Right lung (tissue), 5 donors: Measurements from ENCODE around the gene CCDC197. TPM values are rescaled to one million over a fixed set of nuclear protein-coding genes. Genes with fewer than 3 reads are reported as not detected.

ENCODE experiments used
- DNase-seq, 2 donors: peaks; one replicate each; pipeline ENCODE4 v3.0.0-alpha.2; 2013
- polyA plus RNA-seq, 5 donors: library from polyadenylated mRNA; unstranded; fragments of 120-200 nt; gene quantifications; one replicate each; pipeline versions ENCODE4 v1.2.1 to v1.2.3, GENCODE V29; 2013; ENCODE audit warnings: inconsistent platforms in 1 of 5, low replicate concordance in 1 of 5; ENCODE audit not compliant: insufficient read length in 5 of 5, insufficient read depth in 1 of 5

CCDC197 gene
- polyA plus RNA-seq, 5 donors = not detected

GRCh38 chr14:94042433-94043091, 45.5 kb downstream of the CCDC197 start:
- no peak for DNase-seq

GRCh38 chr14:94043111-94043755, 46.1 kb downstream of the CCDC197 start:
- no peak for DNase-seq

GRCh38 chr14:94043756-94044475, 46.8 kb downstream of the CCDC197 start:
- DNase-seq = no peak

- DNase-seq = no peak
Measured at GRCh38 chr14:94044476-94045091, 47.5 kb downstream of the CCDC197 start.

GRCh38 chr14:94045101-94045500, 48.0 kb downstream of the CCDC197 start:
- no peak for DNase-seq

GRCh38 chr14:94045563-94046345, 48.7 kb downstream of the CCDC197 start:
- no peak for DNase-seq

GRCh38 chr14:94046696-94047250, 49.7 kb downstream of the CCDC197 start:
- DNase-seq = no peak

GRCh38 chr14:94047581-94047980, 50.5 kb downstream of the CCDC197 start:
- no peak for DNase-seq

GRCh38 chr14:94048691-94049624, 51.9 kb downstream of the CCDC197 start:
- no peak for DNase-seq

- DNase-seq = no peak
Measured at GRCh38 chr14:94049625-94050023, 52.5 kb downstream of the CCDC197 start.

- no peak for DNase-seq
Measured at GRCh38 chr14:94050231-94050880, 53.3 kb downstream of the CCDC197 start.

GRCh38 chr14:94051115-94051514, 54.0 kb downstream of the CCDC197 start:
- DNase-seq = no peak

GRCh38 chr14:94051779-94052178, 54.7 kb downstream of the CCDC197 start:
- DNase-seq = no peak

GRCh38 chr14:94052199-94052598, 55.1 kb downstream of the CCDC197 start:
- no peak for DNase-seq

GRCh38 chr14:94052662-94053061, 55.6 kb downstream of the CCDC197 start:
- no peak for DNase-seq

- DNase-seq = no peak
Measured at GRCh38 chr14:94054401-94054800, 57.3 kb downstream of the CCDC197 start.

- no peak for DNase-seq
Measured at GRCh38 chr14:94054936-94055335, 57.8 kb downstream of the CCDC197 start.

GRCh38 chr14:94056579-94057308, 59.6 kb downstream of the CCDC197 start:
- DNase-seq = no peak

- no peak for DNase-seq
Measured at GRCh38 chr14:94058128-94058673, 61.1 kb downstream of the CCDC197 start.
